ENCODE data around the gene ROBO4.

DNA sequence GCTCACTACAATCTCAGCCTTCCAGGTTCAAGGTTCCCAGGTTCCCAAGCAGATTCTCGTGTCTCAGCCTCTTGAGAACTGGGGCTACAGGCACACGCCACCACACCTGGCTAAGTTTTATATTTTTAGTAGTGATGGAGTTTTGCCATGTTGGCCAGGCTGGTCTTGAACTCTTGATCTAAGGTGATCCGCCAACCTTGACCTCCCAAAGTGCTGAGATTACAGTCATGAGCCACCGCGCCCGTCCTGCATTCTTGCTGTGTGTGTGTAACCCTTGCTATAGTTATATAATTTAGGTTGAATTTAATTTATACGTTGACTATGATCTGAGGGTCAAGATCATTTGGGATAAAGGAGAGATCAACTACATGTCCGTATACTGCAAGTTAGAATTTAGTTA, 61.7 kb downstream of the ROBO4 start:
- TF ChIP-seq, protein P1, sequence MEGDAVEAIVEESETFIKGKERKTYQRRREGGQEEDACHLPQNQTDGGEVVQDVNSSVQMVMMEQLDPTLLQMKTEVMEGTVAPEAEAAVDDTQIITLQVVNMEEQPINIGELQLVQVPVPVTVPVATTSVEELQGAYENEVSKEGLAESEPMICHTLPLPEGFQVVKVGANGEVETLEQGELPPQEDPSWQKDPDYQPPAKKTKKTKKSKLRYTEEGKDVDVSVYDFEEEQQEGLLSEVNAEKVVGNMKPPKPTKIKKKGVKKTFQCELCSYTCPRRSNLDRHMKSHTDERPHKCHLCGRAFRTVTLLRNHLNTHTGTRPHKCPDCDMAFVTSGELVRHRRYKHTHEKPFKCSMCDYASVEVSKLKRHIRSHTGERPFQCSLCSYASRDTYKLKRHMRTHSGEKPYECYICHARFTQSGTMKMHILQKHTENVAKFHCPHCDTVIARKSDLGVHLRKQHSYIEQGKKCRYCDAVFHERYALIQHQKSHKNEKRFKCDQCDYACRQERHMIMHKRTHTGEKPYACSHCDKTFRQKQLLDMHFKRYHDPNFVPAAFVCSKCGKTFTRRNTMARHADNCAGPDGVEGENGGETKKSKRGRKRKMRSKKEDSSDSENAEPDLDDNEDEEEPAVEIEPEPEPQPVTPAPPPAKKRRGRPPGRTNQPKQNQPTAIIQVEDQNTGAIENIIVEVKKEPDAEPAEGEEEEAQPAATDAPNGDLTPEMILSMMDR (IDR thresholded peaks at IDR 0.05; ENCODE audit: low read depth, low read length, poor library complexity, severe bottlenecking) = no peak
- TF ChIP-seq EZH2phosphoT487 (IDR thresholded peaks at IDR 0.05; ENCODE audit: borderline replicate concordance, low read length) = no peak
